Measurements from ENCODE around the gene ALOX5AP. TPM values are rescaled to one million over a fixed set of nuclear protein-coding genes. Genes with fewer than 3 reads are reported as not detected.

Gene ALOX5AP
- total RNA-seq, 1 donor from 2014 or later = 4.5 TPM

DNA sequence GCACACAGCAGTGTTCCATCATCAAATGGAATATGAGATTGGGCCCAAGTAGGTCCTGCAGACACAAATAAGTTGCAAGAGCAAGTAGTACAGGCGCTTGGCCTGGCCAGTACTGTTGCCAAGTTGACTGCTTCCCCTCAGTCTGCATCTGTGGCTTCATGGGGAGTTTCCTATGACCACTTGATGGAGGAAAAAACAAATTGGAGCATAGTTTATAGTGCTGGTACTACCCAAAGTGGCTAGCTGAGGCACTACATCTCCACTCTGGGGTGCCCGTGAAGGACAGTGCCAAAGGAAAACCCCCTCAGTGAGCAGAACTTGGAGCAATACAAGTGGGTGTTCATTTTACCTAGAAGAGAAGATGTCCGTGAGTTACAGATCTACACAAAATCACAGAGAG, 10.6 kb upstream of the ALOX5AP start:
- H3K4me3 ChIP-seq (ENCODE audit: insufficient read depth, low read depth, low read length) = no peak overlapping the region
- Mint-ChIP-seq H3K9me3 (ENCODE audit: unreplicated experiment) (no peaks in the 10 kb centered on the region), H3K4me3 (ENCODE audit: unreplicated experiment) (no peak overlapping the region), H3K36me3 (ENCODE audit: low read depth, unreplicated experiment) (no peaks in the 10 kb centered on the region), H3K4me1 (ENCODE audit: low read depth, unreplicated experiment) (peaks cover 8% of the 10 kb centered on the region), H3K27me3 (ENCODE audit: low read depth, unreplicated experiment) (no peaks in the 10 kb centered on the region), H3K27ac (ENCODE audit: unreplicated experiment) (no peak overlapping the region)
- H3K79me2 ChIP-seq (ENCODE audit: insufficient read depth, low read length) = no peaks in the 10 kb centered on the region
- no peak overlapping the region for H3K27ac ChIP-seq (ENCODE audit: low read depth, low read length)
- H3K27me3 ChIP-seq (ENCODE audit: insufficient read depth, low read length) = no peaks in the 10 kb centered on the region
- no peak overlapping the region for H2AFZ ChIP-seq (ENCODE audit: low read depth, low read length)
- no peaks in the 10 kb centered on the region for H4K20me1 ChIP-seq (ENCODE audit: insufficient read depth, low read length)
- H3K4me1 ChIP-seq (ENCODE audit: insufficient read depth, low read length) = peaks cover 15% of the 10 kb centered on the region
- H3K9me3 ChIP-seq (ENCODE audit: insufficient read depth, low read depth, low read length) = no peaks in the 10 kb centered on the region
- H3K9ac ChIP-seq (ENCODE audit: low read length) = no peak overlapping the region
- FAIRE-seq (no peak), DNase-seq (ENCODE audit: low read depth) (no peak)
- TF ChIP-seq CTCF (IDR thresholded peaks at IDR 0.05; ENCODE audit: insufficient read depth, low read depth, low read length) (no peak), EZH2 (IDR thresholded peaks at IDR 0.05; ENCODE audit: insufficient read depth, low read length) (no peak)
- no peak overlapping the region for H3K4me2 ChIP-seq (ENCODE audit: low read length)
- no peaks in the 10 kb centered on the region for H3K36me3 ChIP-seq (ENCODE audit: insufficient read depth, low read length)

DNA sequence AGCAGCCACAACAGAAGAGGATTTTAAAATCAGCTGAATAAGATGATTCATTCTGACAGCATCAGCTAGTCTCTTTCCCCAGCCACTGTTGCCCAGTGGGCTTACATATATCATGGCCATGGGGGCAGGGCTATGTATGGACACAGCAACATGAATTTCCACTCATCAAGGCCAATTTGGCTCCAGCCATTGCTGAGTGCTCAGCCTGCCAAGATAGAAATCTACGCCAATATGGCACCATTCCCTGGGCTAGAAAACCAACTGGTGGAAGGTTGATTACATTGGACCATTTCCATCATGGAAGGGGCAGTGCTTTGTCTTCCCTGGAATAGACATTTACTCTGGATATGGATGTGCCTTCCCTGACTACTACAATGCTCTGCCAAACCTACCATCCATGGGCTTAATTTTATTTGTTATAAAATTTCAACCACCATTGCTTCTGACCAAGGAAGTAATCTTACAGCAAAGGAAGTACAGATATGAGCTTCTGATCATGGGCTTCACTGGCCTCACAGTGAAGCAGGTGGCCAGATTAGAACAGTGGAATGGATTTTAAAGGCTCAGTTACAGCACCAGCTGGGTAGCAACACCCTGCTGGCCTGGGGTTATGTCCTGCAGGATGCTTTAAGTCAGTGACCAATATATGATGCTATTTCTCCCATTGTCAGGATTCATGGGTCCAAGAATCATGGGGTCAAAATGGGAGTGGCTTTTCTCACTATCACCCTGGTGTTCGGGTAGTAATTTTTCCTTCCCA, 9.8 kb upstream of the ALOX5AP start:
- no peak for FAIRE-seq
- no peak overlapping the region for H3K4me3 ChIP-seq (ENCODE audit: insufficient read depth, low read depth, low read length)

More for the DNA sequence above, 9.8 kb upstream of the ALOX5AP start:
- no peaks in the 10 kb centered on the region for H3K36me3 ChIP-seq (ENCODE audit: insufficient read depth, low read length)
- H3K27me3 ChIP-seq (ENCODE audit: insufficient read depth, low read length) = no peaks in the 10 kb centered on the region
- H3K4me2 ChIP-seq (ENCODE audit: low read length) = no peak overlapping the region
- DNase-seq (ENCODE audit: low read depth) = peak; percentile 44
- Mint-ChIP-seq H3K27me3 (ENCODE audit: low read depth, unreplicated experiment) (no peaks in the 10 kb centered on the region), H3K36me3 (ENCODE audit: low read depth, unreplicated experiment) (no peaks in the 10 kb centered on the region), H3K4me1 (ENCODE audit: low read depth, unreplicated experiment) (peaks cover 10% of the 10 kb centered on the region), H3K9me3 (ENCODE audit: unreplicated experiment) (no peaks in the 10 kb centered on the region), H3K4me3 (ENCODE audit: unreplicated experiment) (no peak overlapping the region), H3K27ac (ENCODE audit: unreplicated experiment) (no peak overlapping the region)
- no peaks in the 10 kb centered on the region for H4K20me1 ChIP-seq (ENCODE audit: insufficient read depth, low read length)
- no peak overlapping the region for H3K27ac ChIP-seq (ENCODE audit: low read depth, low read length)
- H3K9ac ChIP-seq (ENCODE audit: low read length) = no peak overlapping the region
- no peaks in the 10 kb centered on the region for H3K9me3 ChIP-seq (ENCODE audit: insufficient read depth, low read depth, low read length)
- peaks cover 9% of the 10 kb centered on the region for H3K4me1 ChIP-seq (ENCODE audit: insufficient read depth, low read length)
- TF ChIP-seq CTCF (IDR thresholded peaks at IDR 0.05; ENCODE audit: insufficient read depth, low read depth, low read length) (no peak), EZH2 (IDR thresholded peaks at IDR 0.05; ENCODE audit: insufficient read depth, low read length) (no peak)
- H2AFZ ChIP-seq (ENCODE audit: low read depth, low read length) = no peak overlapping the region
- no peaks in the 10 kb centered on the region for H3K79me2 ChIP-seq (ENCODE audit: insufficient read depth, low read length)

Measured in astrocyte (in vitro differentiated cells and primary cell).